22Rv1 (cell line): Measurements from ENCODE around the gene SRSF9.

Experiments used
- ZFX ChIP-seq: fragments of 450-650 bp; IDR thresholded peaks from 2 replicates; pipeline ENCODE4 v1.6.1; 2017; ENCODE audit warnings: antibody characterized with exemption, borderline replicate concordance
- TF ChIP-seq, protein P1 (sequence below): fragments of 450-650 bp; IDR thresholded peaks from 2 replicates; pipeline ENCODE4 v1.5.1; 2017; ENCODE audit warnings: mild to moderate bottlenecking

GRCh38 chr12:120515496-120515895, 45.9 kb upstream of the SRSF9 start:
- TF ChIP-seq, protein P1, sequence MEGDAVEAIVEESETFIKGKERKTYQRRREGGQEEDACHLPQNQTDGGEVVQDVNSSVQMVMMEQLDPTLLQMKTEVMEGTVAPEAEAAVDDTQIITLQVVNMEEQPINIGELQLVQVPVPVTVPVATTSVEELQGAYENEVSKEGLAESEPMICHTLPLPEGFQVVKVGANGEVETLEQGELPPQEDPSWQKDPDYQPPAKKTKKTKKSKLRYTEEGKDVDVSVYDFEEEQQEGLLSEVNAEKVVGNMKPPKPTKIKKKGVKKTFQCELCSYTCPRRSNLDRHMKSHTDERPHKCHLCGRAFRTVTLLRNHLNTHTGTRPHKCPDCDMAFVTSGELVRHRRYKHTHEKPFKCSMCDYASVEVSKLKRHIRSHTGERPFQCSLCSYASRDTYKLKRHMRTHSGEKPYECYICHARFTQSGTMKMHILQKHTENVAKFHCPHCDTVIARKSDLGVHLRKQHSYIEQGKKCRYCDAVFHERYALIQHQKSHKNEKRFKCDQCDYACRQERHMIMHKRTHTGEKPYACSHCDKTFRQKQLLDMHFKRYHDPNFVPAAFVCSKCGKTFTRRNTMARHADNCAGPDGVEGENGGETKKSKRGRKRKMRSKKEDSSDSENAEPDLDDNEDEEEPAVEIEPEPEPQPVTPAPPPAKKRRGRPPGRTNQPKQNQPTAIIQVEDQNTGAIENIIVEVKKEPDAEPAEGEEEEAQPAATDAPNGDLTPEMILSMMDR: no peak
- no peak for TF ChIP-seq ZFX
